Gastrocnemius medialis (tissue), 4 donors: ENCODE data around the gene PCYT2. TPM values are rescaled to one million over a fixed set of nuclear protein-coding genes. Genes with fewer than 3 reads are reported as not detected.

Source experiments
- ATAC-seq, 2 donors: fragments of 150-250 bp; one replicate each; pipeline ENCODE4 v1.9.1; 2016
- DNase-seq, 2 donors: peaks; one replicate each; pipeline ENCODE4 v3.0.0-alpha.2; 2019
- H3K27ac ChIP-seq, 4 donors: fragments of 200-600 bp; sonication (generic); 1 replicate in 1 of 4; 2 replicates in 3 of 4; pipeline ENCODE4 v1.5.1; 2016 to 2018; ENCODE audit warnings: mild to moderate bottlenecking in 2 of 4, moderate library complexity in 1 of 4
- H3K27me3 ChIP-seq, 3 donors: fragments of 200-600 bp; sonication (generic) in 2 of 3; 1 replicate in 1 of 3; 2 replicates in 2 of 3; pipeline versions ENCODE4 v1.5.1 to v1.6.0; 2016 to 2019; ENCODE audit warnings: mild to moderate bottlenecking in 1 of 3, moderate library complexity in 1 of 3
- H3K36me3 ChIP-seq, 2 donors: fragments of 200-600 bp; sonication (generic) in 1 of 2; one replicate each; pipeline ENCODE4 v1.5.1; 2017 to 2018
- H3K4me1 ChIP-seq, 2 donors: fragments of 200-600 bp; sonication (generic) in 1 of 2; one replicate each; pipeline ENCODE4 v1.5.1; 2016 to 2017; ENCODE audit warnings: mild to moderate bottlenecking in 2 of 2
- H3K4me3 ChIP-seq, 4 donors: fragments of 200-600 bp; sonication (generic) in 3 of 4; 1 replicate in 1 of 4; 2 replicates in 3 of 4; pipeline ENCODE4 v1.5.1; 2016 to 2019; ENCODE audit warnings: mild to moderate bottlenecking in 2 of 4
- H3K9me3 ChIP-seq, 3 donors: fragments of 200-600 bp; sonication (generic) in 2 of 3; 1 replicate in 1 of 3; 2 replicates in 2 of 3; pipeline ENCODE4 v1.5.1; 2016 to 2019
- POLR2A ChIP-seq, 2 donors: fragments of 450-650 bp; IDR thresholded peaks; one replicate each; pipeline ENCODE4 v1.6.1; 2017; ENCODE audit warnings: antibody characterized with exemption in 2 of 2, mild to moderate bottlenecking in 2 of 2, moderate library complexity in 2 of 2
- in situ Hi-C, 4 donors: fragments of 200-750 bp; cut with MboI; loops; one replicate each; pipeline versions ENCODE4 v1.15.0 to v1.8.0; 2017; ENCODE audit warnings: low sequenced_read_pairs in 4 of 4
- intact Hi-C: fragments of 100-400 bp; cut with DNase I; formaldehyde crosslinking; loops from one replicate; pipeline ENCODE4 v1.15.1; 2023; ENCODE audit warnings: low total_unique reads
- total RNA-seq, 4 donors: library from RNA; depleted of rRNA; stranded (reverse); fragments of >200 nt; gene quantifications; one replicate each; pipeline versions ENCODE4 v1.1.0 to v1.2.3, GENCODE V29; 2016
- TF ChIP-seq, protein P1 (sequence below), 5 experiments: fragments of 450-650 bp in 3 of 5; fragments of 200-600 bp in 2 of 5; sonication (generic) in 2 of 5; IDR thresholded peaks in 4 of 5; conservative IDR thresholded peaks in 1 of 5; 1 replicate in 4 of 5; 2 replicates in 1 of 5; pipeline ENCODE4 v1.5.1; 2016 to 2019; ENCODE audit warnings: antibody characterized with exemption in 5 of 5, mild to moderate bottlenecking in 3 of 5, moderate library complexity in 3 of 5

PCYT2 gene
- 10 to 100 TPM; 22.6 to 44.8 (median 37.1) TPM for total RNA-seq

DNA sequence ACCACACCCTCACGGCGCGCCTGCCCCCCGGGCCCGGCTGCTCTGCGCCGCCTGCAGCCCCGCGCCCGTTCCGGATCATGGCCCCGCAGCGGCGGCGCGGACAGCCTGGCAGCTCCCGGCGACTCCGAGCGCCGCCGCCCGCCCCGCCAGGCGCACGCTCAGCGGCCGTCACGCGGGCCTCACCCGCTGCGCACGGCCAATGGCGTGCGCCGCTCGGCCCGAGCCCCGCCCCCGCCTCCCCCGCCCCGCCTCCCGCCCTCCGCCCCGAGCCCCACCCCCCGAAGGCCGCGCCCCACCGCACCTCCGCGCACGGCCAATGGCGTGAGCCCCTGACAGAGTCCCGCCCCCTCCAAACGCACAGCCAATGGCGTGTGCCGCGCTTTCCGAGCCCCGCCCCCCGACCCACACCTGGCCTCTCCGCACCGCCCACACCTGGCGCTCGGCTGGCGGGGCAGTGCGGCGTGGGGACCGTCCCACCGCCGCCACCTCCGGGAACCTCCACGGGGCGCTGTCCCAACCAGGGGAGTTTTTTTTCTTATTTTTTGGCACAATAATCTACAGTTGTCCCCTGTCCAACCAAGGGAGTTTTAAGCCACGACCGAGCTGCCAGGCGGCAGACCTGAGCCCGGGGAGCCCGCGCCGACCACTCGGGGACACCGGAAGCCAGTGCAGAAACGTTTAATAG, at the start of gene PCYT2:
Gene PCYT2 (minus strand): TSS at position 123 of the 685 bp plus-strand sequence. CDS start 44 bp downstream, at position 79.
- Histone ChIP-seq H3K36me3 (peaks cover 0 to 34% of the 10 kb centered on the region in 2 donors), H3K9me3 (no peaks in the 10 kb centered on the region), H3K27me3 (no peaks in the 10 kb centered on the region), H3K4me1 (peaks cover 21 to 27% of the 10 kb centered on the region in 2 donors), H3K27ac (peak within 1 kb of the TSS; percentile 72 to 81 (median 77)), H3K4me3 (peak within 1 kb of the TSS; percentile 61 to 78 (median 63))
- intact Hi-C loops: loop anchor here (1.0 to 5.0 kb wide), 3 partner anchors 20 to 79 kb away; partner anchors contain the start of genes ALYREF, ANAPC11, MCRIP1 and P4HB
- peak; percentile 78 to 81 for ATAC-seq
- in situ Hi-C loops: no loop called here
- TF ChIP-seq, protein P1, sequence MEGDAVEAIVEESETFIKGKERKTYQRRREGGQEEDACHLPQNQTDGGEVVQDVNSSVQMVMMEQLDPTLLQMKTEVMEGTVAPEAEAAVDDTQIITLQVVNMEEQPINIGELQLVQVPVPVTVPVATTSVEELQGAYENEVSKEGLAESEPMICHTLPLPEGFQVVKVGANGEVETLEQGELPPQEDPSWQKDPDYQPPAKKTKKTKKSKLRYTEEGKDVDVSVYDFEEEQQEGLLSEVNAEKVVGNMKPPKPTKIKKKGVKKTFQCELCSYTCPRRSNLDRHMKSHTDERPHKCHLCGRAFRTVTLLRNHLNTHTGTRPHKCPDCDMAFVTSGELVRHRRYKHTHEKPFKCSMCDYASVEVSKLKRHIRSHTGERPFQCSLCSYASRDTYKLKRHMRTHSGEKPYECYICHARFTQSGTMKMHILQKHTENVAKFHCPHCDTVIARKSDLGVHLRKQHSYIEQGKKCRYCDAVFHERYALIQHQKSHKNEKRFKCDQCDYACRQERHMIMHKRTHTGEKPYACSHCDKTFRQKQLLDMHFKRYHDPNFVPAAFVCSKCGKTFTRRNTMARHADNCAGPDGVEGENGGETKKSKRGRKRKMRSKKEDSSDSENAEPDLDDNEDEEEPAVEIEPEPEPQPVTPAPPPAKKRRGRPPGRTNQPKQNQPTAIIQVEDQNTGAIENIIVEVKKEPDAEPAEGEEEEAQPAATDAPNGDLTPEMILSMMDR (IDR thresholded peaks at IDR 0.05 in 4 of 5, conservative IDR thresholded peaks at IDR 0.05 in 1 of 5): peak in 2 of 5 experiments; percentile 10 to 21
- TF ChIP-seq POLR2A (IDR thresholded peaks at IDR 0.05): peak; percentile 77 to 86
- peak; percentile 87 to 90 for DNase-seq

DNA sequence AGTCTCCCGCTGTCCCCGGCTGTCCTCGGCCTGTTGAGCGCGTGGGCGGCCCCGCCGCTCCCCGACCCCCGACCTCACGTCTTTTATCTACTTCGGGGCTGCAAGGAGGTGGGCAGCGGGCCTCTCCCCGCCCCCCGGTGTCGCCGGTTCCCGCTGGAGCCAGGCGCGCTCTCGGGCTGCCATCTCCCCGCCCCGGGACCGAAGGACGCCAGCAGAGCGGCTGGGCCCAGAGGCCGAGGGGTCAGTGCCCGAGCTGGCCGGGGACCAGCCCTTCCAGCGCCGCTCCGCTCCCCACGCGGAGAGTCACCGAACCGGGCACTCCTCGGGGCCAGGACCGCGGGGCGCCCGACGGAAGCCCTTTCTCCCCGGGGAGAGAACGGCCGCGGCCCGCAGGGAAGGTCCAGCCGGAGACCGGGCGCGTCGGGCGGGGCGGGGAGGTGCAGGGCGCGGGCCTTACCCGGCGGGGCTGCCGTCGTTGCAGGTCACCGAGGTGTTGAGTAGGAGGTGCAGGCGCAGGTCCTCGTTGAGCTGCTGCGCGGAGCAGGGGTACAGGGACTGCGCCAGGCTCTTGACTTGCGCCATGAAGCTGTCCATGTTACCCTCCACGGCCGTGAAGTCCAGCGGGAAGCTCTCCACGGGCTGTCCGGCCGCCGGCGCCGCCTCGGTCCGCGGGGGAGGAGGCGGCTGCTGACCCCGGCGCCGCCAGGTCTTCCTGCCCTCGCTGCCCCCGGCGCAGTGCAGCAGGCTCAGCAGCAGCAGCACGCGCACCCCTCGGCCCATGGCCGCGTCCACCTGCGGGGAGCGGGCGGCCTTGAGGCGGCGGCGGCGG, 49.1 kb upstream of the PCYT2 start:
- peak in 1 of 2 donors; percentile 3 for ATAC-seq
- in situ Hi-C loops (loop anchor here in 1 of 4 donors (5.0 kb wide), 1 partner anchor 62 kb away; the partner anchor contains the start of genes CENPX and LRRC45), intact Hi-C loops (no loop called here)
- H3K9me3 ChIP-seq: no peaks in the 10 kb centered on the region
- H3K27ac ChIP-seq: peak overlapping the region in 2 of 4 donors; percentile 34 to 50
- H3K27me3 ChIP-seq: peaks cover 7 to 21% (median 19%) of the 10 kb centered on the region in 3 donors
- no peak for DNase-seq
- peak overlapping the region; percentile 40 to 54 (median 48) for H3K4me3 ChIP-seq
- H3K4me1 ChIP-seq: peaks cover 12 to 23% of the 10 kb centered on the region in 2 donors
- H3K36me3 ChIP-seq: no peaks in the 10 kb centered on the region
- no peak for TF ChIP-seq POLR2A (IDR thresholded peaks at IDR 0.05)
- TF ChIP-seq, protein P1 (IDR thresholded peaks at IDR 0.05 in 4 of 5, conservative IDR thresholded peaks at IDR 0.05 in 1 of 5): no peak

DNA sequence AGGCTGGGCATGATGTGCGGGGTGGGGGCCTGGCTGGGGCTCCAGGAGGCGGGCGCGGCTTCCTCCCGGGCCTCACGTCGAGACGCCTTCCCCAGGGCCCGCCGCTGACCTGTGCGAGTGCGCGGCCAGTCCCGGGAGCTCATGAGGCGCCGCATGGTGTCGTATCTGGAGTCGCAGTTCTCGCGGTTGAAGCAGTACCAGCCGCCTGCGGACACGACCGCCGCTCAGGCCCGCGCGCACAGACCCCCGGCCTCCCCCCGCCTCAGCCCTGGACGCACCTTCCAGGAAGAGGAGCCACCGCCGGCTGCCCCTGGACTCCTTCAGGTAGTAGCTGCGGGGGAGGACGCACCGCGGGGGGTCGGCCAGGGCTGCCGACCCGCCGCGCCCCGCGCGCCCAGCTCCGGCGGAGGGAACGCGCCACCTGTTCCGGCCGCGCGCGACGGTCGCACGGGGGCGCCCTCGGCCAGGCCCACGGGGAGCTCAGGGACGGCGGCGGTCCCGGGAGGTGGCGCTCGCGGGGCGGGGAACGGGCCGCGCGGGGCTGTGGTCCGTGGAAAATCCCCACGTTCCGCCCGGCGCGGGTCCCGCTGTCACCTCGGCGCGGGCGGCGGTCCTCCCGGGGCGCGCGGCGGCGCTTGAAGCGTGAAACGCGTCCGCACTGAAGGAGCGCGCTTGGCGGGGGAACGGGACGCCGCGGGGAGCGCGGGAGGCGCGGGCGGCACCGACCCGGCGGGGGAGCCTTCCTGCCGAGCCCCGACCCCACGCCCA, 48.3 kb upstream of the PCYT2 start:
- H3K4me3 ChIP-seq: peak overlapping the region; percentile 43 to 54 (median 48)
- H3K27me3 ChIP-seq: peaks cover 7 to 21% (median 19%) of the 10 kb centered on the region in 3 donors
- peak overlapping the region in 3 of 4 donors; percentile 8 to 50 (median 48) for H3K27ac ChIP-seq
- DNase-seq (peak in 1 of 2 donors; percentile 56), ATAC-seq (peak; percentile 70 to 74)
- in situ Hi-C loops (loop anchor here in 1 of 4 donors (5.0 kb wide), 1 partner anchor 63 kb away; the partner anchor contains the start of genes CENPX and LRRC45), intact Hi-C loops (loop anchor here (1.0 to 2.0 kb wide), 3 partner anchors 32 to 195 kb away; no protein-coding TSS in a partner anchor)
- no peaks in the 10 kb centered on the region for H3K9me3 ChIP-seq
- TF ChIP-seq POLR2A (IDR thresholded peaks at IDR 0.05): no peak
- TF ChIP-seq, protein P1 (IDR thresholded peaks at IDR 0.05 in 4 of 5, conservative IDR thresholded peaks at IDR 0.05 in 1 of 5): peak in 4 of 5 experiments; percentile 95 to 99 (median 97)
- H3K4me1 ChIP-seq: peaks cover 12 to 23% of the 10 kb centered on the region in 2 donors
- no peaks in the 10 kb centered on the region for H3K36me3 ChIP-seq
